ENCODE results near the gene RXRG.

Gene RXRG

DNA sequence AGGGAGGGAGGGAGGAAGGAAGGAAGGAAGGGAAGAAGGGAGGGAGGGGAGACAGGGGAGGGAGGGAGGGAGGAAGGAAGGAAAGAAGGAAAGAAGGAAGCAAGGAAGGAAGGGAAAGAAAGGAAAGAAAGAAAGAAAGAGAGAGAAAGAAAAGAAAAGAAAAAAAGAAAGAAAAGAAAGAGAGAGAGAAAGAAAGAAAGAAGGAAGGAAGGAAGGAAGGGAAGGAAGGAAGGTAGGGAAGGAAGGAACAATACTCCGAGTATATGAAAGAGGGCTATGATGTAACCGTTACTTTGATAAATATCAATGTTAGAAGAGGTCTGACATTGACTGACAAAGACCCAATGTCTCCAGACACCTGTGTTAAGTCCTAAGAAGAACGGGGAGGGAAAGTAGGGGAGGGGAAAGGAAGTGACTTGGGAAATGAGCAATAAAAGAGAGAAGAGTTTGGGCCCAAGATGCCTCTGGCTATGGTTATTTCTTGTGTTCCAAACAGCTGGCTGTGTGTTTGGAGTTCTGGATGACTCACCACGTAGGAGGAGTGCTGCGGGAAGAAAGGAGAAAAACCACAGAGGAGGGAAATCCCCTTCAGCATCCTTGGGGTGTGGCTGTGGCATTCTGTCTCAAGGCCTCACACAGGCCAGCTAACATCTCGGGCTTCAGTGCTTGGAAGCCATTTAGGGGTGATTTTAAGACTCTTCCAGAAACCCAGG is 37.0 kb upstream of the RXRG start:
- no peak for TF ChIP-seq POLR2AphosphoS5 (IDR thresholded peaks at IDR 0.05; ENCODE audit: low read depth, low read length)
- TF ChIP-seq REST (IDR thresholded peaks at IDR 0.05; ENCODE audit: insufficient read depth in 1 of 2, low read depth in 2 of 2, low read length in 2 of 2), result peak in 1 of 2 experiments; percentile 62; a peak in 2 of 4 replicates
- TF ChIP-seq SIN3A (IDR thresholded peaks at IDR 0.05; ENCODE audit: borderline replicate concordance, insufficient read depth, low read length), result peak; percentile 77; the same call in 1 of the 2 replicates

GRCh38 chr1:165476776-165477175 is 31.9 kb upstream of the RXRG start:
- TF ChIP-seq TAF1 (IDR thresholded peaks at IDR 0.05; ENCODE audit: borderline replicate concordance, insufficient read depth, low read length) (no peak), FOXP2 (optimal IDR thresholded peaks at IDR 0.05; ENCODE audit: borderline replicate concordance, extremely low read depth, extremely low read length, insufficient read depth) (no peak), SIN3A (IDR thresholded peaks at IDR 0.05; ENCODE audit: borderline replicate concordance, insufficient read depth, low read length) (no peak), REST (IDR thresholded peaks at IDR 0.05; ENCODE audit: insufficient read depth in 1 of 2, low read depth in 2 of 2, low read length in 2 of 2) (no peak), POLR2AphosphoS5 (IDR thresholded peaks at IDR 0.05; ENCODE audit: low read depth, low read length) (no peak)

DNA sequence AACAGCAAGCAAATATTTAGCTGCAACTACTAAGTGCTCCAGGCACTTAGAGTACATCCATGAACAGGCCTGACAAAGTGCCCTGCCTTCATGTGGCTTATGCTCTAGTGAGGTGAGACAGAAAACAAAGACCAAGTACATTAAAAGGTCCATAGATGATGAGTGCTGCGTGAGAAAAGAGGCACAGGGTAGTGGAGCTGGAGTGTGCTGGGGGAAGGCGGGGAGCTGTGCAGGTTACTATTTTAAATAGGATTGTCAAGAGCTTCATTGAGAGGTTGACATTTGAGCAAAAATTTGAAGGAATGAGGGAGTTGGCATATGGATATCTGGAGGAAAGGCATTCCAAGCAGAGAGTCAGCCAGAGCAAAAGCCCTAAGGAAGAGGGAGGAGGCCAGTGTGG is 29.3 kb upstream of the RXRG start:
- TF ChIP-seq POLR2AphosphoS5 (IDR thresholded peaks at IDR 0.05; ENCODE audit: low read depth, low read length) (no peak), SIN3A (IDR thresholded peaks at IDR 0.05; ENCODE audit: borderline replicate concordance, insufficient read depth, low read length) (no peak), REST (IDR thresholded peaks at IDR 0.05; ENCODE audit: insufficient read depth in 1 of 2, low read depth in 2 of 2, low read length in 2 of 2) (no peak), TAF1 (IDR thresholded peaks at IDR 0.05; ENCODE audit: borderline replicate concordance, insufficient read depth, low read length) (no peak), FOXP2 (optimal IDR thresholded peaks at IDR 0.05; ENCODE audit: borderline replicate concordance, extremely low read depth, extremely low read length, insufficient read depth) (no peak)

- no peak for TF ChIP-seq FOXP2 (optimal IDR thresholded peaks at IDR 0.05; ENCODE audit: borderline replicate concordance, extremely low read depth, extremely low read length, insufficient read depth)
- no peak for TF ChIP-seq POLR2AphosphoS5 (IDR thresholded peaks at IDR 0.05; ENCODE audit: low read depth, low read length)
Measured at GRCh38 chr1:165473081-165473480, 28.2 kb upstream of the RXRG start.

- TF ChIP-seq REST (IDR thresholded peaks at IDR 0.05; ENCODE audit: insufficient read depth in 1 of 2, low read depth in 2 of 2, low read length in 2 of 2) (no peak), FOXP2 (optimal IDR thresholded peaks at IDR 0.05; ENCODE audit: borderline replicate concordance, extremely low read depth, extremely low read length, insufficient read depth) (no peak), SIN3A (IDR thresholded peaks at IDR 0.05; ENCODE audit: borderline replicate concordance, insufficient read depth, low read length) (no peak), POLR2AphosphoS5 (IDR thresholded peaks at IDR 0.05; ENCODE audit: low read depth, low read length) (no peak), TAF1 (IDR thresholded peaks at IDR 0.05; ENCODE audit: borderline replicate concordance, insufficient read depth, low read length) (no peak)
Measured at GRCh38 chr1:165468726-165469249, 23.9 kb upstream of the RXRG start.

All from PFSK-1 (cell line).